CD4-positive, alpha-beta T cell (primary cell): Measurements from ENCODE around the gene EFNB2. TPM values are rescaled to one million over a fixed set of nuclear protein-coding genes. Genes with fewer than 3 reads are reported as not detected.

Source experiments
- ATAC-seq: fragments of 200-7000 bp; cut with Tn5 transposase; one replicate; pipeline ENCODE4 v1.10.0; 2022; ENCODE audit warnings: mild to moderate bottlenecking; ENCODE audit not compliant: poor library complexity
- CTCF ChIA-PET: fragments of 350-600 bp; sonication (Branson Sonifier 250); formaldehyde crosslinking; loops from one replicate; lab custom pipeline; 2021; ENCODE audit warnings: antibody characterized with exemption, inconsistent platforms; lab: Charles Lee
- POLR2A ChIA-PET: fragments of 350-600 bp; sonication (Branson Sonifier 250); formaldehyde crosslinking; loops from one replicate; lab custom pipeline; 2021; ENCODE audit warnings: antibody characterized with exemption, inconsistent platforms; lab: Charles Lee
- DNase-seq, 14 experiments: peaks; one replicate each; pipeline ENCODE4 v3.0.0-alpha.2; 2013 to 2020; ENCODE audit warnings: mixed read lengths in 2 of 14
- H3K27ac ChIP-seq, 2 donors: one replicate each; pipeline versions ENCODE4 v1.5.1 to v1.7.0; 2013; ENCODE audit warnings: low read length in 2 of 2, low read depth in 1 of 2, mild to moderate bottlenecking in 1 of 2
- H3K27me3 ChIP-seq, 2 experiments: 1 replicate in 1 of 2; 2 replicates in 1 of 2; pipeline versions ENCODE4 v1.6.1 to v1.7.0; 2013; ENCODE audit warnings: low read length in 2 of 2, control low read depth in 1 of 2, mild to moderate bottlenecking in 1 of 2, moderate library complexity in 1 of 2; ENCODE audit not compliant: insufficient read depth in 2 of 2, control insufficient read depth in 1 of 2
- H3K36me3 ChIP-seq: one replicate; pipeline ENCODE4 v1.6.1; 2013; ENCODE audit warnings: low read length, control low read depth; ENCODE audit not compliant: insufficient read depth
- H3K4me1 ChIP-seq: one replicate; pipeline ENCODE4 v1.6.1; 2013; ENCODE audit warnings: low read length, control low read depth; ENCODE audit not compliant: insufficient read depth
- H3K4me3 ChIP-seq: one replicate; pipeline ENCODE4 v1.5.1; 2013; ENCODE audit warnings: mild to moderate bottlenecking, low read length, moderate library complexity
- H3K9me3 ChIP-seq, 2 experiments: 1 replicate in 1 of 2; 2 replicates in 1 of 2; pipeline versions ENCODE4 v1.6.1 to v1.7.0; 2013; ENCODE audit warnings: low read length in 2 of 2, mild to moderate bottlenecking in 2 of 2, control low read depth in 1 of 2, moderate library complexity in 1 of 2; ENCODE audit not compliant: control insufficient read depth in 1 of 2, insufficient read depth in 1 of 2
- H3K27ac Mint-ChIP-seq: one replicate; pipeline ENCODE4 v1.8.0; 2020; ENCODE audit warnings: mixed read lengths
- H3K27me3 Mint-ChIP-seq: one replicate; pipeline ENCODE4 v1.8.0; 2021; ENCODE audit warnings: mixed read lengths
- H3K36me3 Mint-ChIP-seq: one replicate; pipeline ENCODE4 v1.8.0; 2021; ENCODE audit warnings: low read depth, mixed read lengths
- H3K4me1 Mint-ChIP-seq: one replicate; pipeline ENCODE4 v1.8.0; 2021; ENCODE audit warnings: low read depth, mixed read lengths
- H3K4me3 Mint-ChIP-seq: one replicate; pipeline ENCODE4 v1.8.0; 2020; ENCODE audit warnings: mild to moderate bottlenecking, mixed read lengths
- H3K9me3 Mint-ChIP-seq: one replicate; pipeline ENCODE4 v1.8.0; 2020; ENCODE audit warnings: mixed read lengths
- intact Hi-C, 2 experiments: fragments of 100-400 bp; cut with DNase I in 1 of 2; cut with micrococcal nuclease in 1 of 2; formaldehyde crosslinking; loops; one replicate each; pipeline versions ENCODE4 v1.15.1 to v1.9.0; 2023 to 2025; cut with DNase I, micrococcal nuclease
- total RNA-seq, 174 experiments: library from RNA in 2 of 174; stranded (reverse) in 2 of 174; gene quantifications; one replicate each; pipeline ENCODE4 v1.2.3 and lab custom pipeline; 2021 to 2026
- TF ChIP-seq, protein P1 (sequence below): fragments of 200-600 bp; IDR thresholded peaks from one replicate; pipeline ENCODE4 v1.8.0; 2022; ENCODE audit warnings: antibody characterized with exemption, mild to moderate bottlenecking

Gene EFNB2
- total RNA-seq, 2 experiments from 2014 or later, result 0.20 to 0.36 TPM

DNA sequence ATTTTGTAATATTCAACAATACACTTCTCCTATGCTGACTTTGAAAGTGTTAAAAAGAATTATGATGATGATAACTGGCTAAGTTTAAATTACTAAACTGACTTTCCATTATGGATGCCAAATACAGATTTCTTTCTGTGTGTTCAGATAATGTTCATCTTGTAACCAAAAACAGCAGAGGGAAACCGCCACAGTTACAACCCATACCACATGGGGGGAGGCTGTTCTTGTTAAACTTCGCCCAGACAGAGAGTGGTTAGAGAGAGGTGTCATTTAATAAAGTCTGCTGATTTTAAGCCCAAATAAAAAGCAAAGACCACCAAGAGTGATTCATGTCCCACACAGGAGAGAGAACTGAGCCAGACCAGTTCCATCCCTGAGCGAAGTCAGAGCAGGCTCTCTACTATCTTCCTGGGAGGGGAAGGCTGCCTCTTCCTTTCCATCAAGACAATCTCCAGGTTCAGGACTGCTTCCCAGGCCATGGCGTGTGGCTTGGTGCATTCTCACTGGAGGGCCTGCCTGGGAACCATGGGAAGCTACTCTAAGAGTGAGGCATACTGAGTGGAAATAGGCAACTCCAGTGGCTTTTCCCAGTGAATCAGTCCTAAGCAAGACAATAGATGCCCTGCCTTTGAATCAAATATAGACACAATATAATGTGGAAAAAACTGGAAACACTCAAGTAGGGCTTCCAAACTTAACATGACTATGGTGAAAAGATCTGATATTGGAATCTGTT lies 18.2 kb downstream of the EFNB2 start:
- CTCF ChIA-PET, result no interaction called here

DNA sequence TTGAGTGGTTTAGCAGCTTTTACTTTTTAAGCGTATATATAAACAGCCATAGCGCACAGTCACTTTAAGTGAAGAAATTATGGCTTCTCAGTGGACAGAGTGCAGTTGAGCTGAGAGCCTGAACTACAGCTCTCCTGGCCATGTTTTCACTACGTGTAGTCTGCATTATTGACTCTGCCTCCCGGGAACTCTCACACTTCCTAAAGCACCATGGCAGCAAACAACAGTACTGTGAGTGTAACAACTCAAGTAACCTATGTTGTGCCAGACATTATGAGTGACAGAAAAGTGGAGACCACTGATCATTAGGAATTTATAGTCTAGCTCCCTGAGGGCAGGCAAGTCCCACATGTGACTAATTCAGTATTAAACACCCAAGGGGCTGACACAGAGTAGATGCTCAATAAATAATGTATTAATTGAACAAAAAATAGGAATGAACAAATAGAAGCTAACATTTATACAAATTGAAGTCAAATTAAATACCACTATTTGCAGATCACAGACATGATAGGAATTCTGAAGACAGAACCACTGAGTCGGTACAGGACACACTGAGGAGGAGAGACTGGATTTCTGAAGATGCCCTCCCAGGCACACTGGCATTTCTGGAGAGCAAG lies 19.7 kb downstream of the EFNB2 start:
- Mint-ChIP-seq H3K9me3 (no peaks in the 10 kb centered on the region), H3K4me3 (no peak overlapping the region), H3K36me3 (no peaks in the 10 kb centered on the region), H3K4me1 (no peaks in the 10 kb centered on the region), H3K27ac (no peak overlapping the region), H3K27me3 (peaks cover 44% of the 10 kb centered on the region)
- Histone ChIP-seq H3K36me3 (no peaks in the 10 kb centered on the region), H3K9me3 (no peaks in the 10 kb centered on the region), H3K27me3 (peaks cover 4 to 7% of the 10 kb centered on the region in 2 experiments), H3K27ac (no peak overlapping the region), H3K4me3 (no peak overlapping the region), H3K4me1 (no peaks in the 10 kb centered on the region)
- TF ChIP-seq, protein P1, sequence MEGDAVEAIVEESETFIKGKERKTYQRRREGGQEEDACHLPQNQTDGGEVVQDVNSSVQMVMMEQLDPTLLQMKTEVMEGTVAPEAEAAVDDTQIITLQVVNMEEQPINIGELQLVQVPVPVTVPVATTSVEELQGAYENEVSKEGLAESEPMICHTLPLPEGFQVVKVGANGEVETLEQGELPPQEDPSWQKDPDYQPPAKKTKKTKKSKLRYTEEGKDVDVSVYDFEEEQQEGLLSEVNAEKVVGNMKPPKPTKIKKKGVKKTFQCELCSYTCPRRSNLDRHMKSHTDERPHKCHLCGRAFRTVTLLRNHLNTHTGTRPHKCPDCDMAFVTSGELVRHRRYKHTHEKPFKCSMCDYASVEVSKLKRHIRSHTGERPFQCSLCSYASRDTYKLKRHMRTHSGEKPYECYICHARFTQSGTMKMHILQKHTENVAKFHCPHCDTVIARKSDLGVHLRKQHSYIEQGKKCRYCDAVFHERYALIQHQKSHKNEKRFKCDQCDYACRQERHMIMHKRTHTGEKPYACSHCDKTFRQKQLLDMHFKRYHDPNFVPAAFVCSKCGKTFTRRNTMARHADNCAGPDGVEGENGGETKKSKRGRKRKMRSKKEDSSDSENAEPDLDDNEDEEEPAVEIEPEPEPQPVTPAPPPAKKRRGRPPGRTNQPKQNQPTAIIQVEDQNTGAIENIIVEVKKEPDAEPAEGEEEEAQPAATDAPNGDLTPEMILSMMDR, result no peak
- DNase-seq, result no peak
- CTCF ChIA-PET, result no interaction called here
- POLR2A ChIA-PET, result no interaction called here
- ATAC-seq, result no peak
- intact Hi-C loops, result no loop called here

More for the DNA sequence above, 18.2 kb downstream of the EFNB2 start:
- Histone ChIP-seq H3K27me3 (peaks cover 4 to 7% of the 10 kb centered on the region in 2 experiments), H3K36me3 (no peaks in the 10 kb centered on the region), H3K9me3 (no peaks in the 10 kb centered on the region), H3K27ac (no peak overlapping the region), H3K4me1 (no peaks in the 10 kb centered on the region), H3K4me3 (no peak overlapping the region)
- intact Hi-C loops, result no loop called here
- DNase-seq (no peak), ATAC-seq (no peak)
- no peaks in the 10 kb centered on the region for H3K4me1 Mint-ChIP-seq
- peaks cover 52% of the 10 kb centered on the region for H3K27me3 Mint-ChIP-seq
- POLR2A ChIA-PET, result no interaction called here
- H3K4me3 Mint-ChIP-seq, result no peak overlapping the region
- H3K27ac Mint-ChIP-seq, result no peak overlapping the region
- no peaks in the 10 kb centered on the region for H3K9me3 Mint-ChIP-seq
- TF ChIP-seq, protein P1, result no peak
- H3K36me3 Mint-ChIP-seq, result no peaks in the 10 kb centered on the region

DNA sequence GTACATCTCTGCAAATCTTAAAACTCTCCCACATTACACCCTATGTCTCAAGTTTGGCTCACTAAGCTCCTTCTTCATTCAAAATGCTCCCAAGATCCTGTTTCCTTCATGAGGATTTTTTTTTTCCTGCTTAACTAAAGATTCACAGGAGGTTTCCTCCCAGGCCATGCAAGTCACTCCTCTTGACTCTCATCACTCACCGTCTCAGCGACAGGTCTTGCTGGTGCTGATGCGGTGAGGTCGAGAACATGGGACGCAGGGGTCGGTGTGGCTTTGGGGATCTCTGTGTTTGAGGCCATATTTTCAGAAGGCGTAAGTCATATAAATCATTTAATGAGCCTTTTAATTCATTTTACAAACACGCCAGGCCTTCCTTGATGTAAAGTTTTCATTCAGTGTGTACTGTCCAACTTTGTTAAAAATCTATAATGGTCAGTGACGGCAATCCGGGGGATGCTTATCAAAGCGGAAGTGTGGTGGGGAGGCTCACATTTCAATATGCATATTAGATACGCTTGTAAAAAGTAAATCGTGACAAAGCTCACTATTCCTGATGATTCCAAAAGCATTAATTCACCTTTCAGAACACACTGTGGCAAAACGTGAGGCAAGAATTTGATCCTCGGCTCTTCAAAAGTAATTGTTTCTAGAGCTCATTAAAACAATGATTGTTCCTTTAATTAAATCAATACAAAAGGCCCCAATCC lies 20.4 kb downstream of the EFNB2 start:
- Histone ChIP-seq H3K36me3 (no peaks in the 10 kb centered on the region), H3K4me1 (no peaks in the 10 kb centered on the region), H3K27me3 (peaks cover 4 to 7% of the 10 kb centered on the region in 2 experiments), H3K27ac (no peak overlapping the region), H3K4me3 (no peak overlapping the region), H3K9me3 (no peaks in the 10 kb centered on the region)
- H3K4me1 Mint-ChIP-seq, result no peaks in the 10 kb centered on the region
- H3K4me3 Mint-ChIP-seq, result no peak overlapping the region
- H3K36me3 Mint-ChIP-seq, result no peaks in the 10 kb centered on the region
- ATAC-seq, result no peak
- TF ChIP-seq, protein P1, result no peak
- POLR2A ChIA-PET, result interaction anchor here (0.6 kb wide), 2 partner anchors 21 to 607 kb away, joined by 3 read pairs; no protein-coding TSS in a partner anchor
- DNase-seq, result no peak
- CTCF ChIA-PET, result no interaction called here
- H3K27me3 Mint-ChIP-seq, result peaks cover 39% of the 10 kb centered on the region
- H3K9me3 Mint-ChIP-seq, result no peaks in the 10 kb centered on the region
- H3K27ac Mint-ChIP-seq, result no peak overlapping the region
- intact Hi-C loops, result no loop called here
